HEK293 (cell line): ENCODE measurements around the gene OPCML.

Source experiments
- CTCF ChIA-PET: fragments of 350-600 bp; formaldehyde crosslinking; extraction: SDS; loops from one replicate; lab custom pipeline; 2021; ENCODE audit warnings: antibody characterized with exemption; lab: Yijun Ruan, JAX
- POLR2A ChIA-PET: fragments of 300-600 bp; formaldehyde crosslinking; extraction: SDS; loops from one replicate; lab custom pipeline; 2020; ENCODE audit warnings: antibody characterized with exemption, inconsistent platforms; lab: Yijun Ruan, JAX
- H3K27ac ChIP-seq: fragments of 200-500 bp; sonication (Bioruptor generic); 2 replicates; pipeline ENCODE4 v1.5.1; 2014; ENCODE audit warnings: low read depth, low read length, control low read depth, inconsistent platforms; ENCODE audit errors: extremely low read depth
- H3K36me3 ChIP-seq, 2 experiments: fragments of 200-500 bp in 1 of 2; sonication (Bioruptor generic) in 1 of 2; 1 replicate in 1 of 2; 2 replicates in 1 of 2; pipeline ENCODE4 v1.5.1; 2014 to 2017; ENCODE audit warnings: inconsistent platforms in 2 of 2, low read length in 2 of 2; ENCODE audit not compliant: control insufficient read depth in 2 of 2, insufficient read depth in 1 of 2
- H3K4me1 ChIP-seq: fragments of 200-500 bp; sonication (Bioruptor generic); 2 replicates; pipeline ENCODE4 v1.5.1; 2014; ENCODE audit warnings: mild to moderate bottlenecking, low read length, inconsistent platforms; ENCODE audit not compliant: control insufficient read depth, insufficient read depth
- H3K4me3 ChIP-seq: 2 replicates; pipeline ENCODE4 v1.5.1; 2011; ENCODE audit warnings: low read depth, mild to moderate bottlenecking, control low read depth, low read length, moderate library complexity
- H3K9me3 ChIP-seq: fragments of 200-500 bp; sonication (Bioruptor generic); 2 replicates; pipeline ENCODE4 v1.5.1; 2014; ENCODE audit warnings: low read depth, low read length, inconsistent platforms; ENCODE audit not compliant: control insufficient read depth, insufficient read depth
- KLF8 ChIP-seq: fragments of 450-650 bp; formaldehyde crosslinking; IDR thresholded peaks from 2 replicates; pipeline ENCODE4 v1.5.1; 2016; ENCODE audit warnings: missing biosample characterization, missing genetic modification characterization
- MYNN ChIP-seq: fragments of 450-650 bp; formaldehyde crosslinking; IDR thresholded peaks from 2 replicates; pipeline ENCODE4 v1.5.1; 2016; ENCODE audit warnings: missing biosample characterization, missing genetic modification characterization, borderline replicate concordance
- PRDM2 ChIP-seq: fragments of 450-650 bp; formaldehyde crosslinking; IDR thresholded peaks from 2 replicates; pipeline ENCODE4 v1.5.1; 2016; ENCODE audit warnings: missing biosample characterization, missing genetic modification characterization, borderline replicate concordance
- ZFP41 ChIP-seq: fragments of 450-650 bp; formaldehyde crosslinking; IDR thresholded peaks from 2 replicates; pipeline ENCODE4 v1.5.1; 2016; ENCODE audit warnings: missing biosample characterization, missing genetic modification characterization, borderline replicate concordance
- ZNF121 ChIP-seq: fragments of 450-650 bp; formaldehyde crosslinking; IDR thresholded peaks from 2 replicates; pipeline ENCODE4 v1.5.1; 2016; ENCODE audit warnings: missing biosample characterization, missing genetic modification characterization
- ZNF175 ChIP-seq: fragments of 450-650 bp; formaldehyde crosslinking; IDR thresholded peaks from 2 replicates; pipeline ENCODE4 v1.5.1; 2016; ENCODE audit warnings: missing biosample characterization, missing genetic modification characterization
- ZNF324 ChIP-seq: fragments of 450-650 bp; formaldehyde crosslinking; IDR thresholded peaks from 2 replicates; pipeline ENCODE4 v1.5.1; 2016; ENCODE audit warnings: missing biosample characterization, missing genetic modification characterization
- ZNF366 ChIP-seq: fragments of 450-650 bp; formaldehyde crosslinking; conservative IDR thresholded peaks from 2 replicates; pipeline ENCODE4 v1.5.1; 2016; ENCODE audit warnings: missing biosample characterization, missing genetic modification characterization
- ZNF37A ChIP-seq: fragments of 450-650 bp; IDR thresholded peaks from 2 replicates; pipeline ENCODE4 v1.5.1; 2018; ENCODE audit warnings: missing biosample characterization, missing genetic modification characterization
- ZNF488 ChIP-seq: fragments of 450-650 bp; formaldehyde crosslinking; IDR thresholded peaks from 2 replicates; pipeline ENCODE4 v1.5.1; 2016; ENCODE audit warnings: missing biosample characterization, missing genetic modification characterization
- ZNF513 ChIP-seq: fragments of 450-650 bp; IDR thresholded peaks from 2 replicates; pipeline ENCODE4 v1.5.1; 2018; ENCODE audit warnings: missing biosample characterization, missing genetic modification characterization
- ZNF530 ChIP-seq: fragments of 450-650 bp; formaldehyde crosslinking; IDR thresholded peaks from 2 replicates; pipeline ENCODE4 v1.5.1; 2016; ENCODE audit warnings: low read depth, missing biosample characterization, missing genetic modification characterization
- ZNF571 ChIP-seq: fragments of 450-650 bp; formaldehyde crosslinking; IDR thresholded peaks from 2 replicates; pipeline ENCODE4 v1.5.0; 2017; ENCODE audit warnings: missing biosample characterization, missing genetic modification characterization
- ZNF701 ChIP-seq: fragments of 450-650 bp; formaldehyde crosslinking; IDR thresholded peaks from 2 replicates; pipeline ENCODE4 v1.5.1; 2016; ENCODE audit warnings: missing biosample characterization, missing genetic modification characterization
- ZNF830 ChIP-seq: fragments of 450-650 bp; IDR thresholded peaks from 2 replicates; pipeline ENCODE4 v1.5.0; 2018; ENCODE audit warnings: missing biosample characterization, missing genetic modification characterization, low read depth, mild to moderate bottlenecking, moderate library complexity
- ZSCAN18 ChIP-seq: fragments of 450-650 bp; formaldehyde crosslinking; IDR thresholded peaks from 2 replicates; pipeline ENCODE4 v1.5.1; 2016; ENCODE audit warnings: missing biosample characterization, missing genetic modification characterization

Gene OPCML

GRCh38 chr11:132605825-132606570 lies 926.3 kb downstream of the OPCML start:
- ChIA-PET CTCF (no interaction called here), POLR2A (no interaction called here)
- no peak for TF ChIP-seq ZNF530 (tag by site-specific recombination)
- TF ChIP-seq ZNF37A (tag by site-specific recombination): no peak
- no peak for TF ChIP-seq ZNF571 (tag by site-specific recombination)
- TF ChIP-seq ZNF701 (tag by site-specific recombination): no peak
- no peak for TF ChIP-seq ZNF121
- no peak for TF ChIP-seq ZNF366 (tag by site-specific recombination)
- TF ChIP-seq KLF8 (tag by site-specific recombination): no peak
- TF ChIP-seq PRDM2: no peak
- H3K9me3 ChIP-seq: no peaks in the 10 kb centered on the region
- H3K4me3 ChIP-seq: no peak overlapping the region
- no peak overlapping the region for H3K27ac ChIP-seq
- no peaks in the 10 kb centered on the region for H3K4me1 ChIP-seq
- no peaks in the 10 kb centered on the region for H3K36me3 ChIP-seq

- H3K27ac ChIP-seq: no peak overlapping the region
- TF ChIP-seq ZNF488 (no peak), ZSCAN18 (tag by site-specific recombination) (no peak), ZNF175 (tag by site-specific recombination) (no peak), ZNF530 (tag by site-specific recombination) (no peak)
- no peaks in the 10 kb centered on the region for H3K36me3 ChIP-seq
- no peaks in the 10 kb centered on the region for H3K4me1 ChIP-seq
- ChIA-PET CTCF (interaction anchor here (0.9 kb wide), 1 partner anchor 337 kb away, joined by 4 read pairs; no protein-coding TSS in a partner anchor), POLR2A (no interaction called here)
- H3K9me3 ChIP-seq: no peaks in the 10 kb centered on the region
- no peak overlapping the region for H3K4me3 ChIP-seq
Observed at GRCh38 chr11:132604431-132604830, 927.9 kb downstream of the OPCML start.

- Histone ChIP-seq H3K4me3 (no peak overlapping the region), H3K27ac (no peak overlapping the region), H3K36me3 (no peaks in the 10 kb centered on the region), H3K4me1 (no peaks in the 10 kb centered on the region), H3K9me3 (no peaks in the 10 kb centered on the region)
- POLR2A ChIA-PET: interaction anchor here (0.6 kb wide), 1 partner anchor 298 kb away, joined by 3 read pairs; no protein-coding TSS in a partner anchor
- CTCF ChIA-PET: interaction anchor here (0.7 kb wide), 1 partner anchor 353 kb away, joined by 3 read pairs; no protein-coding TSS in a partner anchor
- TF ChIP-seq ZNF324 (tag by site-specific recombination): no peak
- TF ChIP-seq ZNF830 (tag by site-specific recombination): no peak
- TF ChIP-seq MYNN: no peak
- TF ChIP-seq ZNF513 (tag by site-specific recombination): no peak
- TF ChIP-seq ZFP41 (tag by site-specific recombination): no peak
Observed at GRCh38 chr11:132601875-132602274, 930.4 kb downstream of the OPCML start.
